Endothelial cell of umbilical vein (primary cell): ENCODE data around the gene PAX5. TPM values are rescaled to one million over a fixed set of nuclear protein-coding genes. Genes with fewer than 3 reads are reported as not detected.

Experiments
- BruUV-seq: library from RNA; stranded (reverse); fragments of 400-500 nt; replicated peaks from 2 replicates; lab custom pipeline; 2021; lab: Mats Ljungman, UMichigan
- CTCF ChIA-PET: fragments of 300-600, 350-600 bp; sonication (Branson Sonifier 250); formaldehyde crosslinking; loops from one replicate; lab custom pipeline; 2021; ENCODE audit warnings: antibody characterized with exemption, inconsistent platforms; lab: Charles Lee
- POLR2A ChIA-PET: fragments of 300-600, 350-600 bp; sonication (Branson Sonifier 250); formaldehyde crosslinking; loops from one replicate; lab custom pipeline; 2021; ENCODE audit warnings: antibody characterized with exemption, inconsistent platforms; lab: Charles Lee
- DNase-seq: peaks from one replicate; pipeline ENCODE4 v3.0.0-alpha.2; 2011; ENCODE audit warnings: low read depth, low spot score
- FAIRE-seq: peaks from 2 replicates; lab custom pipeline; 2011; peaks lifted over from hg19 to GRCh38; lab: Jason Lieb, UNC
- H2AFZ ChIP-seq: 2 replicates; pipeline ENCODE4 v1.6.0; 2012; ENCODE audit warnings: low read depth, low read length, control low read depth, inconsistent platforms
- H3K27ac ChIP-seq: 2 replicates; pipeline ENCODE4 v1.5.1; 2011; ENCODE audit warnings: low read depth, mild to moderate bottlenecking, control low read depth, low read length, moderate library complexity; ENCODE audit not compliant: insufficient read depth
- H3K27me3 ChIP-seq, 2 experiments: 2 replicates each; pipeline versions ENCODE4 v1.6.0 to v1.6.1; 2011; ENCODE audit warnings: low read length in 2 of 2, mixed read lengths in 1 of 2; ENCODE audit not compliant: control insufficient read depth in 2 of 2, insufficient read depth in 2 of 2
- H3K36me3 ChIP-seq, 2 experiments: 2 replicates in 1 of 2; 3 replicates in 1 of 2; pipeline ENCODE4 v1.5.1; 2011; ENCODE audit warnings: low read length in 2 of 2, mild to moderate bottlenecking in 1 of 2, moderate library complexity in 1 of 2; ENCODE audit not compliant: control insufficient read depth in 2 of 2, insufficient read depth in 2 of 2; ENCODE audit errors: extremely low read depth in 1 of 2
- H3K4me1 ChIP-seq: 3 replicates; pipeline ENCODE4 v1.5.1; 2011; ENCODE audit warnings: mild to moderate bottlenecking, low read length; ENCODE audit not compliant: control insufficient read depth, insufficient read depth; ENCODE audit errors: extremely low read depth
- H3K4me2 ChIP-seq: 2 replicates; pipeline ENCODE4 v1.6.1; 2011; ENCODE audit warnings: low read length, control low read depth, mixed read lengths; ENCODE audit not compliant: insufficient read depth
- H3K4me3 ChIP-seq, 3 experiments: fragments of 200-600 bp in 1 of 3; sonication (generic), shearing (Covaris generic) in 1 of 3; replicated peaks in 1 of 3; 2 replicates each; pipeline ENCODE4 v1.5.1; 2011 to 2016; ENCODE audit warnings: control low read depth in 3 of 3, low read length in 3 of 3, mild to moderate bottlenecking in 2 of 3, inconsistent platforms in 1 of 3, low read depth in 1 of 3, moderate library complexity in 1 of 3; ENCODE audit not compliant: insufficient read depth in 1 of 3
- H3K79me2 ChIP-seq: 2 replicates; pipeline ENCODE4 v1.6.0; 2012; ENCODE audit warnings: low read length, inconsistent platforms; ENCODE audit not compliant: control insufficient read depth, insufficient read depth
- H3K9ac ChIP-seq: replicated peaks from 2 replicates; pipeline ENCODE3; 2011; ENCODE audit warnings: low read length, control low read depth; ENCODE audit not compliant: insufficient read depth; ENCODE audit errors: extremely low read depth
- H3K9me1 ChIP-seq: replicated peaks from 3 replicates; pipeline ENCODE4 v1.6.0; 2011; ENCODE audit warnings: mild to moderate bottlenecking, low read length; ENCODE audit not compliant: control insufficient read depth, insufficient read depth; ENCODE audit errors: extremely low read depth
- H3K9me3 ChIP-seq: replicated peaks from 2 replicates; pipeline ENCODE4 v1.5.1; 2012; ENCODE audit warnings: low read length, inconsistent platforms; ENCODE audit not compliant: control insufficient read depth, insufficient read depth
- H4K20me1 ChIP-seq: replicated peaks from 2 replicates; pipeline ENCODE3; 2011; ENCODE audit warnings: mild to moderate bottlenecking, low read length; ENCODE audit not compliant: control insufficient read depth, insufficient read depth; ENCODE audit errors: extremely low read depth
- EZH2 ChIP-seq: IDR thresholded peaks from 2 replicates; pipeline ENCODE4 v1.6.1; 2012; ENCODE audit warnings: borderline replicate concordance, low read depth, mild to moderate bottlenecking, moderate library complexity, low read length, inconsistent platforms; ENCODE audit not compliant: severe bottlenecking
- FOS ChIP-seq: IDR thresholded peaks from 2 replicates; pipeline ENCODE4 v1.6.1; 2011; ENCODE audit warnings: mild to moderate bottlenecking, low read length, moderate library complexity, borderline replicate concordance; ENCODE audit not compliant: insufficient read depth
- GATA2 ChIP-seq: IDR thresholded peaks from 2 replicates; pipeline ENCODE4 v1.7.0; 2011; ENCODE audit warnings: low read depth, mild to moderate bottlenecking, moderate library complexity, mixed read lengths, low read length; ENCODE audit not compliant: insufficient read length, insufficient read depth
- JUN ChIP-seq: IDR thresholded peaks from 2 replicates; pipeline ENCODE4 v1.6.1; 2011; ENCODE audit warnings: borderline replicate concordance, low read depth; ENCODE audit not compliant: insufficient read length, insufficient read depth
- MYC ChIP-seq: IDR thresholded peaks from one replicate; pipeline ENCODE4 v1.6.1; 2011; ENCODE audit warnings: mild to moderate bottlenecking, low read depth, low read length
- POLR2A ChIP-seq: IDR thresholded peaks from 2 replicates; pipeline ENCODE4 v1.6.1; 2012; ENCODE audit warnings: low read depth, mild to moderate bottlenecking, control low read depth, low read length
- POLR2AphosphoS5 ChIP-seq: IDR thresholded peaks from 2 replicates; pipeline ENCODE4 v1.6.1; 2012; ENCODE audit warnings: low read depth, mild to moderate bottlenecking, control low read depth, low read length, moderate library complexity; ENCODE audit not compliant: insufficient read depth
- dilution Hi-C: fragments of 300-500 bp; cut with MboI; formaldehyde crosslinking; loops from one replicate; pipeline ENCODE4 v1.15.0; 2019; ENCODE audit warnings: low sequenced_read_pairs; ENCODE audit not compliant: extremely low pct_ligation_motif_present
- intact Hi-C: fragments of 100-400 bp; cut with micrococcal nuclease; formaldehyde crosslinking; loops from one replicate; pipeline ENCODE4 v1.10.0; 2022
- polyA plus RNA-seq, 4 experiments: library from polyadenylated mRNA; depleted of rRNA in 3 of 4; stranded (reverse) in 3 of 4; unstranded in 1 of 4; fragments of >200 nt; gene quantifications; 2 replicates each; pipeline versions ENCODE4 v1.2.1 to v1.2.3, GENCODE V29; 2011 to 2012; ENCODE audit warnings: missing spikeins in 1 of 4
- total RNA-seq: library from RNA; stranded (reverse); gene quantifications from 2 replicates; pipeline ENCODE4 v1.2.3, GENCODE V29; 2021
- TF ChIP-seq, protein P1 (sequence below): IDR thresholded peaks from 2 replicates; pipeline ENCODE4 v1.6.1; 2011; ENCODE audit not compliant: insufficient read depth, insufficient read length
- TF ChIP-seq, protein P2 (sequence below), 2 donors: IDR thresholded peaks; 1 replicate in 1 of 2; 2 replicates in 1 of 2; pipeline ENCODE4 v1.5.1; 2011; ENCODE audit warnings: low read length in 2 of 2, mild to moderate bottlenecking in 2 of 2, moderate library complexity in 2 of 2, control low read depth in 1 of 2, inconsistent platforms in 1 of 2, low read depth in 1 of 2; ENCODE audit not compliant: insufficient read depth in 1 of 2; ENCODE audit errors: extremely low read depth in 1 of 2

PAX5 gene
- total and polyA plus RNA-seq, 2 donors (not counting 3 experiments of a cell fraction or from before 2014, with no cell fraction given), result not detected

DNA sequence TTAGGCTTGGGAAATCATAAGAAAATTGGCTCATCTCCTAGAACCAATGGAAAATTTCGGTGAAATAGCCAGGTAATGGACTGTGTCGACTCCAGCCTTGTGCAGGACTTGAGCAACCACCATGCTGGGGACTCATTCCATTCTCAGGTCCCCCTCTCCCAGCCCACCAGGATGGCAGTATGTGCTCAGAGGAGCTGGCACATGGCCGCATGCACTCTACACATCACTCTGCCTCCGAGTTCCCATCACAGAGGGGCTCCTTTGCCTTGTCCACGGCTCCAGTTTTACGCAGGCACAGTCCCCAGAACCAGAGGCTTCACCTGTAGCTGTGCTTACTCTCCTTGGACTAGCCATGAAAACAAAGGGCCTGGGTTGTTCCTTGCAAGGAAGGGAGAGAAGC lies 149.3 kb downstream of the PAX5 start:
- dilution Hi-C loops, result no loop called here
- Histone ChIP-seq H3K27me3 (peaks cover 10% of the 10 kb centered on the region in 2 experiments), H3K4me3 (no peak overlapping the region), H3K79me2 (no peaks in the 10 kb centered on the region), H3K9me1 (no peaks in the 10 kb centered on the region), H3K4me1 (no peaks in the 10 kb centered on the region), H4K20me1 (no peaks in the 10 kb centered on the region), H3K36me3 (no peaks in the 10 kb centered on the region), H2AFZ (no peak overlapping the region), H3K4me2 (no peak overlapping the region), H3K27ac (no peak overlapping the region), H3K9me3 (no peaks in the 10 kb centered on the region), H3K9ac (no peak overlapping the region)
- CTCF ChIA-PET, result interaction anchor here (2.7 kb wide), 1 partner anchor 11 kb away, joined by 11 read pairs; no protein-coding TSS in a partner anchor
- intact Hi-C loops, result no loop called here
- DNase-seq, result no peak
- BruUV-seq, result no TSS peak
- TF ChIP-seq, protein P1, sequence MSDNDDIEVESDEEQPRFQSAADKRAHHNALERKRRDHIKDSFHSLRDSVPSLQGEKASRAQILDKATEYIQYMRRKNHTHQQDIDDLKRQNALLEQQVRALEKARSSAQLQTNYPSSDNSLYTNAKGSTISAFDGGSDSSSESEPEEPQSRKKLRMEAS, result no peak
- TF ChIP-seq FOS (no peak), MYC (no peak), POLR2A (no peak), GATA2 (no peak), EZH2 (no peak), JUN (no peak), POLR2AphosphoS5 (no peak)
- TF ChIP-seq, protein P2, sequence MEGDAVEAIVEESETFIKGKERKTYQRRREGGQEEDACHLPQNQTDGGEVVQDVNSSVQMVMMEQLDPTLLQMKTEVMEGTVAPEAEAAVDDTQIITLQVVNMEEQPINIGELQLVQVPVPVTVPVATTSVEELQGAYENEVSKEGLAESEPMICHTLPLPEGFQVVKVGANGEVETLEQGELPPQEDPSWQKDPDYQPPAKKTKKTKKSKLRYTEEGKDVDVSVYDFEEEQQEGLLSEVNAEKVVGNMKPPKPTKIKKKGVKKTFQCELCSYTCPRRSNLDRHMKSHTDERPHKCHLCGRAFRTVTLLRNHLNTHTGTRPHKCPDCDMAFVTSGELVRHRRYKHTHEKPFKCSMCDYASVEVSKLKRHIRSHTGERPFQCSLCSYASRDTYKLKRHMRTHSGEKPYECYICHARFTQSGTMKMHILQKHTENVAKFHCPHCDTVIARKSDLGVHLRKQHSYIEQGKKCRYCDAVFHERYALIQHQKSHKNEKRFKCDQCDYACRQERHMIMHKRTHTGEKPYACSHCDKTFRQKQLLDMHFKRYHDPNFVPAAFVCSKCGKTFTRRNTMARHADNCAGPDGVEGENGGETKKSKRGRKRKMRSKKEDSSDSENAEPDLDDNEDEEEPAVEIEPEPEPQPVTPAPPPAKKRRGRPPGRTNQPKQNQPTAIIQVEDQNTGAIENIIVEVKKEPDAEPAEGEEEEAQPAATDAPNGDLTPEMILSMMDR (IDR thresholded peaks at IDR 0.05; ENCODE audit: extremely low read depth in 1 of 2, insufficient read depth in 1 of 2, low read depth in 1 of 2, low read length in 2 of 2), result no peak
- POLR2A ChIA-PET, result no interaction called here
- FAIRE-seq, result no peak
